Ovary (tissue), 9 donors: ENCODE data around the gene ISCU. TPM values are rescaled to one million over a fixed set of nuclear protein-coding genes. Genes with fewer than 3 reads are reported as not detected.
"Not testable (repeated sequence)": the region's sequence is repeated elsewhere in the genome, so short reads cannot be mapped to it uniquely, and the experiment has no call there.

Experiments used
- DNase-seq, 5 donors: peaks; one replicate each; pipeline ENCODE4 v3.0.0-alpha.2; 2019 to 2020
- H3K27ac ChIP-seq, 2 donors: fragments of 200-600 bp; one replicate each; pipeline versions ENCODE4 v1.5.1 to v1.8.0; 2019 to 2022
- H3K27me3 ChIP-seq: fragments of 200-600 bp; one replicate; pipeline ENCODE4 v1.8.0; 2022
- H3K36me3 ChIP-seq: fragments of 200-600 bp; sonication (generic); one replicate; pipeline ENCODE4 v1.5.1; 2019
- H3K4me1 ChIP-seq: one replicate; pipeline ENCODE4 v1.8.1; 2013; ENCODE audit warnings: mild to moderate bottlenecking, moderate library complexity; ENCODE audit not compliant: insufficient read depth
- H3K4me3 ChIP-seq: fragments of 200-600 bp; sonication (generic); one replicate; pipeline ENCODE4 v1.5.1; 2017
- H3K9me3 ChIP-seq, 2 donors: fragments of 200-600 bp in 1 of 2; sonication (generic) in 1 of 2; one replicate each; pipeline versions ENCODE4 v1.5.1 to v1.8.1; 2013 to 2019; ENCODE audit warnings: mild to moderate bottlenecking in 1 of 2, moderate library complexity in 1 of 2
- CTCF ChIP-seq, 3 donors: fragments of 450-650 bp in 2 of 3; fragments of 200-600 bp in 1 of 3; IDR thresholded peaks; one replicate each; pipeline versions ENCODE4 v1.5.1 to v1.8.0; 2016 to 2022; ENCODE audit warnings: antibody characterized with exemption in 3 of 3, mild to moderate bottlenecking in 1 of 3
- POLR2A ChIP-seq: fragments of 450-650 bp; IDR thresholded peaks from one replicate; pipeline ENCODE4 v1.6.1; 2017; ENCODE audit warnings: antibody characterized with exemption, mild to moderate bottlenecking, moderate library complexity
- WGBS, 3 donors: extraction: QIAGEN DNeasy Blood & Tissue Kit in 1 of 3; methylation state at CpG; one replicate each; pipeline versions ENCODE4 v1.1.5 to v1.1.7; 2013 to 2017; 5-methylcytosine and 5-hydroxymethylcytosine counted together
- intact Hi-C, 4 donors: fragments of 100-400 bp; cut with DNase I; formaldehyde crosslinking; loops; one replicate each; pipeline versions ENCODE4 v1.11.0 to v1.15.1; 2022 to 2023
- polyA plus RNA-seq, 2 donors: library from polyadenylated mRNA; stranded (reverse); fragments of 200-250 nt in 1 of 2; fragments of 350-450 nt in 1 of 2; fragmentation: Illumina TruSeq in 1 of 2; extraction: RNeasy Lipid Tissue Mini Kit (QIAGEN cat#74804) in 1 of 2; gene quantifications; one replicate each; pipeline ENCODE4 v1.2.3, GENCODE V29; 2013 to 2014
- total RNA-seq, 7 donors: library from RNA; depleted of rRNA in 2 of 7; stranded (reverse); fragments of >200 nt in 2 of 7; fragmentation: NEBNext Ultra II Directional in 3 of 7; extraction: Animal tissue kit (Norgen Biotek cat#: 25700) in 3 of 7; gene quantifications; one replicate each; pipeline versions ENCODE4 v1.1.0 to v1.2.4, GENCODE V29; 2016 to 2023
- donor health status: DM: no; HTN: no; CAD: no; lungs with moderate emphysema.
- donor health status: DM: no; HTN: no; CAD: no.
- donor health status: Bipolar disorder and iron deficiency.
- donor health status: DM: yes; HTN: yes; CAD: no.
- donor health status: DM: no; HTN: no; CAD: no.
- donor health status: DM: yes; HTN: yes; CAD: no.

The ISCU gene
- total and polyA plus RNA-seq, 9 donors = 110 to 298 (median 169) TPM

GRCh38 chr12:108618079-108618952, 55.9 kb downstream of the ISCU start:
- TF ChIP-seq CTCF (IDR thresholded peaks at IDR 0.05) (peak; percentile 85 to 99 (median 88)), POLR2A (no peak)
- DNase-seq = peak; percentile 79 to 89 (median 86)
- no peaks in the 10 kb centered on the region for H3K36me3 ChIP-seq
- no peaks in the 10 kb centered on the region for H3K27me3 ChIP-seq
- no peak overlapping the region for H3K4me3 ChIP-seq
- 5 to 8% (median 6%) methylated on average over 16 of the region's 16 CpGs for WGBS, 3 donors
- no peaks in the 10 kb centered on the region for H3K9me3 ChIP-seq
- intact Hi-C loops = loop anchor here in 2 of 4 donors (5.0 kb wide), 2 partner anchors 51 to 56 kb away; partner anchors contain the start of genes ISCU (in 1 of the 2) and SART3 (in 1 of the 2)
- H3K27ac ChIP-seq = no peak overlapping the region
- H3K4me1 ChIP-seq = no peaks in the 10 kb centered on the region

- not testable (repeated sequence) for H3K27ac ChIP-seq, H3K27me3 ChIP-seq, H3K4me3 ChIP-seq, H3K36me3 ChIP-seq, DNase-seq, H3K9me3 ChIP-seq, H3K4me1 ChIP-seq
- WGBS, 3 donors = 58 to 76% (median 64%) methylated on average over 4 of the region's 4 CpGs
- intact Hi-C loops = loop anchor here in 2 of 4 donors (5.0 kb wide), 2 partner anchors 52 to 57 kb away; partner anchors contain the start of genes ISCU (in 1 of the 2) and SART3 (in 1 of the 2)
Observed at GRCh38 chr12:108618953-108619274, 56.5 kb downstream of the ISCU start.

Other genes with a start within 250 kb of the ISCU start
- gene CMKLR1, start 223.3 kb upstream of the ISCU start, total RNA-seq = 1 to 10 TPM; 1.4 to 8.4 (median 2.3) TPM
- 10 to 100 TPM in 1 of 2 donors, 1 to 10 TPM in 1; 3.1 to 28.3 TPM for gene CMKLR1, start 223.3 kb upstream of the ISCU start, polyA plus RNA-seq
- gene FICD, start 47.3 kb upstream of the ISCU start, total RNA-seq = 10 to 100 TPM in 1 of 7 donors, 1 to 10 TPM in 6; 3.9 to 12.7 (median 7.6) TPM
- gene FICD, start 47.3 kb upstream of the ISCU start, polyA plus RNA-seq = 1 to 10 TPM; 2.0 to 6.0 TPM
- gene SART3, start 1.4 kb upstream of the ISCU start, total RNA-seq = 10 to 100 TPM; 44.5 to 55.3 (median 48.3) TPM
- 10 to 100 TPM; 27.9 to 36.2 TPM for gene SART3, start 1.4 kb upstream of the ISCU start, polyA plus RNA-seq
- 1 to 10 TPM in 5 of 7 donors, under 1 TPM in 2; 0.25 to 3.9 (median 1.7) TPM for gene TMEM119, start 35.5 kb downstream of the ISCU start, total RNA-seq
- 10 to 100 TPM in 1 of 2 donors, 1 to 10 TPM in 1; 2.0 to 12.3 TPM for gene TMEM119, start 35.5 kb downstream of the ISCU start, polyA plus RNA-seq
- gene SELPLG, start 71.3 kb downstream of the ISCU start, total RNA-seq = 1 to 10 TPM; 1.1 to 8.4 (median 2.9) TPM
- gene SELPLG, start 71.3 kb downstream of the ISCU start, polyA plus RNA-seq = 1 to 10 TPM; 1.8 to 5.1 TPM
- gene CORO1C, start 168.9 kb downstream of the ISCU start, total RNA-seq = 100 to 1,000 TPM in 5 of 7 donors, 10 to 100 TPM in 2; 58.7 to 143 (median 113) TPM
- 100 to 1,000 TPM in 1 of 2 donors, 10 to 100 TPM in 1; 35.1 to 122 TPM for gene CORO1C, start 168.9 kb downstream of the ISCU start, polyA plus RNA-seq